ENCODE results near the gene ZNF516.

- TF ChIP-seq GABPA (IDR thresholded peaks at IDR 0.05; ENCODE audit: low read depth, low read length) (no peak), GABPA (CRISPR knock-in tag; IDR thresholded peaks at IDR 0.05; ENCODE audit: low read depth) (no peak; the same call in 1 of the 2 replicates), ZNF878 (CRISPR knock-in tag; IDR thresholded peaks at IDR 0.05) (no peak)
Measured at GRCh38 chr18:76495435-76496193, 572 bp upstream of the ZNF516 start.
